ENCODE data around the gene AGMO. TPM values are rescaled to one million over a fixed set of nuclear protein-coding genes. Genes with fewer than 3 reads are reported as not detected.

Gene AGMO
- total RNA-seq, 4 donors from 2014 or later, result 0.27 to 0.77 (median 0.64) TPM; not detected in 1

DNA sequence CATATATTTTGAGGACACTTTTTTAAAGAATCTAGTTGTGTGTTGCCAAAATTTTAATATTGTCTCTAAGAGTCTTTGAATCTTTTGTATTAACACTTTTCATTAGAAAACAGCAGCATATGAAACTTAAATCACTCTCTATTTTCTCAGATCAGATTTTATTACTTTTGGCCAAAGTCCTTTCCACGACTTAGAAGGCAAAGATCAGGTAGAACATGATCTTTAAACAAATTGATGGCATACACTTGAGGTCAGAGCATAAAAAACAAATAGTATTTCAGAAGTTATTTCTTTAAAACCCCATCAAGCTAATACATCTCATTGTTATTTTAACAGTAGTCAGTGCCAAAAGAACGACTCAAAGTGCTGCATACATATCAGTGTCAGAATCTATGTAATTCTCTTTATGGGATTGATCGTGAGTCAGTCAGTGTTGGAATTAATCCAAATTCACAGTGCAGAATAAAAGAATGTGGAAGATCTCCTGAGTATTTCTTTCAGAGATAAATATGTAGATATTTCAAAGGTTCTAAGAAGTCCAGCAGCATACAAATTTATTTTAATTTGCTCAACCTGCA lies 9.6 kb upstream of the AGMO start:
- no peak overlapping the region for H3K4me3 ChIP-seq
- H3K27ac ChIP-seq, result no peak overlapping the region
- no peaks in the 10 kb centered on the region for H3K36me3 ChIP-seq
- no peaks in the 10 kb centered on the region for H3K4me1 ChIP-seq
- no peak for ATAC-seq
- H3K27me3 ChIP-seq, result no peaks in the 10 kb centered on the region
- 22 to 34% methylated on average over 3 of the region's 3 CpGs for WGBS, 2 donors (ENCODE audit: low coverage in 1 of 2)
- TF ChIP-seq POLR2AphosphoS5 (IDR thresholded peaks at IDR 0.05) (no peak), POLR2A (IDR thresholded peaks at IDR 0.05) (no peak), EP300 (IDR thresholded peaks at IDR 0.05) (no peak)
- TF ChIP-seq, protein P1, sequence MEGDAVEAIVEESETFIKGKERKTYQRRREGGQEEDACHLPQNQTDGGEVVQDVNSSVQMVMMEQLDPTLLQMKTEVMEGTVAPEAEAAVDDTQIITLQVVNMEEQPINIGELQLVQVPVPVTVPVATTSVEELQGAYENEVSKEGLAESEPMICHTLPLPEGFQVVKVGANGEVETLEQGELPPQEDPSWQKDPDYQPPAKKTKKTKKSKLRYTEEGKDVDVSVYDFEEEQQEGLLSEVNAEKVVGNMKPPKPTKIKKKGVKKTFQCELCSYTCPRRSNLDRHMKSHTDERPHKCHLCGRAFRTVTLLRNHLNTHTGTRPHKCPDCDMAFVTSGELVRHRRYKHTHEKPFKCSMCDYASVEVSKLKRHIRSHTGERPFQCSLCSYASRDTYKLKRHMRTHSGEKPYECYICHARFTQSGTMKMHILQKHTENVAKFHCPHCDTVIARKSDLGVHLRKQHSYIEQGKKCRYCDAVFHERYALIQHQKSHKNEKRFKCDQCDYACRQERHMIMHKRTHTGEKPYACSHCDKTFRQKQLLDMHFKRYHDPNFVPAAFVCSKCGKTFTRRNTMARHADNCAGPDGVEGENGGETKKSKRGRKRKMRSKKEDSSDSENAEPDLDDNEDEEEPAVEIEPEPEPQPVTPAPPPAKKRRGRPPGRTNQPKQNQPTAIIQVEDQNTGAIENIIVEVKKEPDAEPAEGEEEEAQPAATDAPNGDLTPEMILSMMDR (IDR thresholded peaks at IDR 0.05), result no peak
- H3K9me3 ChIP-seq, result no peaks in the 10 kb centered on the region

DNA sequence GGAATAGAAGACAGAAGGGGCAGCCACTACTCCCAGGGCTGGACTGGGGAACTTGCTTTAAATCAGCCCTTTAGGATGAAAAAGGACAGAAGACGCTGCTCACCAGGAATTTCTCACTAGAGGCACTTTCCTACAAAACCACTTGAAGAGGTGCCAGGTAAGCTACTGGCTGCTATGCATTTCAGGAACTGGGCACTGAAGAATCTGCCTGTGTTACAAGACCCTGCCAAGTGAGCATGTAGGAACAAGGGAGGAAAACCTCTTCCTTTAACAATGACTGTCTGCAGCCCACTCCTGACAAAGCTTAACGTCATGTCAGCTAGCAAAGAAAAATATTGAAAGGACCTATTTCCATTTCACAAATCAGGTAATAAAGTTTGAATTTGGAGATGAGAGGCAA lies 5.8 kb upstream of the AGMO start:
- no peak for ATAC-seq
- Histone ChIP-seq H3K4me1 (no peaks in the 10 kb centered on the region), H3K4me3 (no peak overlapping the region), H3K27ac (no peak overlapping the region), H3K27me3 (no peaks in the 10 kb centered on the region), H3K36me3 (no peaks in the 10 kb centered on the region), H3K9me3 (peaks cover 0 to 6% (median 0%) of the 10 kb centered on the region in 3 donors)
- TF ChIP-seq EP300 (IDR thresholded peaks at IDR 0.05), result no peak
- TF ChIP-seq, protein P1 (IDR thresholded peaks at IDR 0.05), result no peak
- TF ChIP-seq POLR2AphosphoS5 (IDR thresholded peaks at IDR 0.05), result no peak
- TF ChIP-seq POLR2A (IDR thresholded peaks at IDR 0.05), result no peak
- 38 to 39% methylated on average over 1 to 2 of the region's 2 CpGs for WGBS, 2 donors (ENCODE audit: low coverage in 1 of 2)

DNA sequence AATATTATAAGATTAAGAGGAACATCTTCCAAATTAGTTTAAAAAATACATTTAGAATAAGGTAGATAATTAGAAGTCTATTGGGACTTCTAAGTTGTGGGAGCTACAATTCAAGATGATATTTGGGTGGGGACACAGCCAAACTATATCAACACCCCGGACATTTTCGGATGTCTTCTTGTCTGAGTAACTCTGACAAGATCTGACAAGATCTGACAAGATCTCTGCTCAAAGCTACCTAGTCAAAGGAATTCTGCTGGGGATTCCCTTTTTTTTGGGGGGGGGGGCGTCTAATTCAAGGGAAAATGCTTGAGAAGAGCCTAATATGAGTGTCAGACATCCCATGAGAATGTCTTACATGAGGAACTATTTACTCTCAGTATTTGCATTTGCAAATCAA lies 5.2 kb upstream of the AGMO start:
- ATAC-seq, result no peak
- Histone ChIP-seq H3K27ac (no peak overlapping the region), H3K4me1 (peaks cover 0 to 4% (median 0%) of the 10 kb centered on the region in 3 donors), H3K4me3 (no peak overlapping the region), H3K27me3 (no peaks in the 10 kb centered on the region), H3K36me3 (no peaks in the 10 kb centered on the region), H3K9me3 (peaks cover 0 to 6% (median 0%) of the 10 kb centered on the region in 3 donors)
- whole genome bisulfite sequencing, 2 donors (ENCODE audit: low coverage in 1 of 2), result 80 to 81% methylated on average over 1 to 2 of the region's 3 CpGs
- TF ChIP-seq, protein P1 (IDR thresholded peaks at IDR 0.05), result no peak
- TF ChIP-seq EP300 (IDR thresholded peaks at IDR 0.05), result no peak

DNA sequence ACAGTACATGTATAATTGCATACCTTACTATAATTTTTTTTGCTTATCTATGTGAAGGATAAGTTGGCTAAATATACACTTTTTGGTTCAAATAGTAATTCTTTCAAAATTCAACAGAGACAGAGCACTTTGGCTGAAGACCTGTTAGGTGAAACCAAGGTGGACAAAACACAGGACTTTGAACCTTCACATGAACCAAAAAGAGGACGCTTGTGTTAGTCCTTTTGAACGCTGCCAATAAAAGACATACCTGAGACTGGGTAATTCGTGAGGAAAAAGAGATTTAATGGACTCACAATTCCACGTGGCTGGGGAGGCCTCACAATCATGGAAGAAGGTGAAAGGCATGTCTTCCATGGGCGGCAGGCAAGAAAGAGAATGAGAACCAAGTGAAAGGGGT lies 4.7 kb upstream of the AGMO start:
- Histone ChIP-seq H3K4me1 (peaks cover 0 to 6% (median 0%) of the 10 kb centered on the region in 3 donors), H3K4me3 (no peak overlapping the region), H3K9me3 (peaks cover 0 to 6% (median 0%) of the 10 kb centered on the region in 3 donors), H3K36me3 (no peaks in the 10 kb centered on the region), H3K27me3 (no peaks in the 10 kb centered on the region), H3K27ac (no peak overlapping the region)
- 79 to 80% methylated on average over 2 to 5 of the region's 5 CpGs for WGBS, 2 donors (ENCODE audit: low coverage in 1 of 2)
- no peak for TF ChIP-seq EP300 (IDR thresholded peaks at IDR 0.05)
- TF ChIP-seq POLR2A (IDR thresholded peaks at IDR 0.05), result no peak
- TF ChIP-seq, protein P1 (IDR thresholded peaks at IDR 0.05), result no peak
- no peak for TF ChIP-seq POLR2AphosphoS5 (IDR thresholded peaks at IDR 0.05)
- ATAC-seq, result no peak

DNA sequence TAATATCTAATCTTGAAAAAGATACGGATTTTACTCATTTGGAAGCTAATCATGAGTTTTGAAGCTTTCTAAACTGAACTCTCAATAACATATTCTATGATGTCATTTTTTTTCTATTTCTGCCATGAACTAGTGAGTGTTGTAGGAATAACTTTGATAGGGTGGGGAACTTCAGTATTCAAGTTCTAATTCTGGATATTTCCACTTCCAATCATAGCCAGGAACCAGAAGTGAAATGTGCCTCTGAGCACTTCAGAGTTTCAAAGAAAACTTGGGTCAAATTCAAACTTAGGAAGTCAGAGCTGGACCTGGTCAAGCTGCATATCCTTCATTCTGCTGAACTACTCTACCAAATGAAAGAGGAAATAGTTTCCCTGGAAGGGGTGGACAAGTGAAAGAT lies 847 bp downstream of the AGMO start:
- TF ChIP-seq POLR2AphosphoS5 (IDR thresholded peaks at IDR 0.05) (no peak), POLR2A (IDR thresholded peaks at IDR 0.05) (no peak), EP300 (IDR thresholded peaks at IDR 0.05) (no peak)
- TF ChIP-seq, protein P1 (IDR thresholded peaks at IDR 0.05), result no peak
- no peak for ATAC-seq
- H3K27ac ChIP-seq, result peak overlapping the region in 3 of 4 donors; percentile 47 to 54 (median 50)
- WGBS, 2 donors (ENCODE audit: low coverage in 1 of 2), result 25 to 38% methylated on average over 1 of the region's 1 CpG
- no peaks in the 10 kb centered on the region for H3K36me3 ChIP-seq
- peaks cover 0 to 6% (median 0%) of the 10 kb centered on the region in 3 donors for H3K9me3 ChIP-seq
- H3K4me3 ChIP-seq, result peak overlapping the region in 1 of 2 donors; percentile 6
- H3K4me1 ChIP-seq, result peaks cover 0 to 19% (median 2%) of the 10 kb centered on the region in 3 donors
- H3K27me3 ChIP-seq, result no peaks in the 10 kb centered on the region

All from gastroesophageal sphincter (tissue), 4 donors.